GM19455 (cell line): Measurements from ENCODE around the gene TBC1D1.

Experiments used
- ATAC-seq: cut with Tn5 transposase; IDR thresholded peaks from one replicate; pipeline ENCODE4 v1.9.1; 2021; ENCODE audit not compliant: unreplicated experiment

TBC1D1 gene

DNA sequence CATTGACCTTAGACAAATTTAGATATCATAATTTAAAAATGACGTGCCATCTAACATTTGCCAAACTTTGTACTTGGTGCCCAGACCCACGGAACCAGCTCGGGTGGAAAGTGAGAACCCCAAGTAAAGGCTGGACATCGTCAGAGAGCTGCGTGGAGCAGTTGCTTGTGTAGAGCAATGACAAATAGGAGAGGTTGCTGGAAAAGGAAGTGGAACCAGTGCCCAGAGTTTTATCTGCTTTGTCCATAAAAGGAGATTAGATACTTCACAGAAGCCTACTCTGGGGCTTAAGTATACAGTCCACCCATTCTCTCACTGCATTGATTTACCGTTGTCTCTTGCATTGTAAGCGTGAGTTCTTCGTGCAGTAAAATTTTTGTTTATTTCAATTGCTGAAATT, 5.4 kb upstream of the TBC1D1 start:
- ATAC-seq, result no peak

DNA sequence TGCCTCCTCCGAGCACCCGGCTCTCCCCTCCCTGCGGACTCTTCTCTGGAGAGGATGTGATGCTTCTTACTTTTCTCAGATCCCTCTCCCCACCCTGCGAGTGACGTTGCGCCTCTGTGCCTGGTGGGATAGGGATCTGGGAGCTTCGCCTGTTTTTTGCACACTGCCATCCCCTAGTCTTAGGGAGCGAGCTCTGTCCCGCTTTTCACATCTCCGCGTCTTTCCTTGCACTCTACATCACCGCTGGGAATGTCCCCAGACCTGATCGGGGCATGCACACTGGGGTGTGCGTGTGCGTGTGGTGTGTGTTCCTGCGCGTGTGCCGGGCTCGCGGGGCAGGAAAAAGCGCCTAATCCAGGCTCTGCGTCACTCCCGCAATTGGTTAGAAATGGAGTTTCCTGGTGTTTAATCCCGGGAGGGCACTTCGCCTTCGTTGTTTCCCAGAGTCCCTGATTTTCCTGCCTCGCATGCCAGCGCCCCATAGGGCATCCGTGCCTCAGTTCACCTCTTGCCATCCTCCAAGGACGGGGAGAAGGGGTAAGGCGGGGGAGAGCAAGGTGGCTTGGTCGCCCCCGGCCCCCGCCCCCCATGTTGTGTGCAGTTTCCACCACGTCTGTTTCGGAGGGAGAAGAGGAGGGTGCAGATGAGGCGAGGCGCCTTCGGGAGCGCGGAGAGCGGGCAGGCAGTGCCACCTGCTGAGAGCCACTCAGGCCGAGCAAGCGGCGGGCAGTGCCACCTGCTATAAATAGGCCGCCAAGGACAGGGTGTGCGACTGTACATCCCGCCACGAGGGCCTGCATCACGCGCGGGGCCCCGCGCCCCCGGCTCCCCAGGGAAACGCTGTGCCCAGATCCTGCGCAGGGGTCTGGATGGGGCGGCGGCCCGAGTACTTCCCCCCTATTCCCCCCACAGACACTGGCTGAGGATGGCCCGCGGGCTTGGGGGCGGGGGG, 759 bp upstream of the TBC1D1 start:
- peak; percentile 1 for ATAC-seq

DNA sequence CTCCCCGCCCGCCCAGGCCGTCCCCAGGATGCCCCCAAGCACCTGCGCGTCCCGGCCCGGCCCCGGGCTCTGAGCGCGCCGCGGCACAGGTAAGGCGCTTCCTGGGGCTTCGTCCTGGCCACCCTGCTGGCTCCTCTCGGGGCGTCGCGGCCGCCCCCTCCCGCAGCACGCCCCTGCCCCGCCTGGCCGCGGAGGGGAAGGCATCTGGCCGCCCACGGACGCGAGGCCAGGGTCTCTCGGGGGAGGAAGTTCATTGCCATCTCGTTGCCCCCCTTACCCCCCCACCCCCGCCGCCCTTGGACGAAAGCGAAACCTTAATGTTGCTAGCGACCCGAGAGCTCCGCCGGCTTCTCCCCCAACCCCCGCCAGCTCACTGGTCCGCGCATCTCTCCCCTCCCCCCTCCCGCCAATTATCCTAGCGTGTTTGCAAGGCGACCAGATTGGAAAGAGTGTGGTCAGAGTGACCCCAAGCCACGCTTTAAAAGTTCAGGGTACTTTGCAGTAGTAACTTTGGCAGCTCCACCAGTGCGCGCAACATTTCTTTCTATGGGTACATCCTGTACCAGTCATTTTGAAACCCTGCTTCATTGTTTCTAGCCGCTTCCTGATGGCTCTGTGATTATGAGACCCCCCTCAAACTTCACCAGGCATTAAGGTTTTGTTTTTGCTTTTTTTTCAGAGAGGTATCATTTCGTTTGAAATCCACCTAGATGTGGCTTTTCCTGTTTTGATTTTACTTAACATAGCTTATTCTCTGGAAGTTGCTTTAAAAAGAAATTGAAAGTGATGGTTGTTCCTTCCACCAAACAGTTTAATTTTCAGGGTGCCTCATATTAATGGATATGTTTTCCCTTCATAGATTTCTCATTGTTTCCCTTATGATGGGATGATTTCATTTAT, 626 bp downstream of the TBC1D1 start:
- peak; percentile 52 for ATAC-seq

DNA sequence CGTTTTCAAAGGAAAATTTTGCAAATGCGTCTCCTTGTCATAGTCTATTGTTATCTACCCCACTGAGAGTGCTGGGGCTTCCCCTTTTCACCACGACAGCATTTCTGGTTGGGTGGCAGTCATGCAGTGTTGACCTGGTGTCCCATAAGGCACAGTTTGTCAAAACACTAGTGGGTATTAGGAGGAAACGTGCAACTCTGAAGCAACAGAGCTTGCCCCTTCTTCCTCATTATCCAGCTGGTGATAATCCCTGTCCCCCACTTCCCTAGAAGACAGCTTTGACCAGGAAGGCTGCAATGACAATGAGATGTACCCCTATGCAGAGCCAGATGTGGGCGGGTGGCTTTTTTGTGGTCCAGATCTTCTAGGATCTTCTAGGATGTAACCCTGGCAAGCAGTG, 1.8 kb downstream of the TBC1D1 start:
- peak; percentile 49 for ATAC-seq

DNA sequence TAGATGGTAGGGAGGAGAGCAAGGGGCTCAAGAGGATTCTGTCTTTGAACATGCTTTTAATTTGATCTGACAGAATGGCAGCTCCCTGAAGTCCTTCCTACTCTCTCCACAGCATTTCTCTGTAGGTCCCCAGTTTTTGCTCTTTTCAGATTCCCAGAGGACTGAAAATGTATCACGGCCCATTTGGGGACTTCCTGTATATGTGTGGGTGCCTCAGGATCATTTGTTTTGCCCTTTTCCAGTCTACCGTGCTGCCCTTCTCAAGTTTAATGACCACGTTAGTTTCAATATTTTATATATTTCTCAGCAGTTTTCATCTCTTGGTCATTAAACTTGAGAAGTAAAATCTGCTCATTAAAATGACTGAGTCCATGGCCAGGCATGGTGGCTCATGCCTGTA, 2.3 kb downstream of the TBC1D1 start:
- ATAC-seq, result no peak

DNA sequence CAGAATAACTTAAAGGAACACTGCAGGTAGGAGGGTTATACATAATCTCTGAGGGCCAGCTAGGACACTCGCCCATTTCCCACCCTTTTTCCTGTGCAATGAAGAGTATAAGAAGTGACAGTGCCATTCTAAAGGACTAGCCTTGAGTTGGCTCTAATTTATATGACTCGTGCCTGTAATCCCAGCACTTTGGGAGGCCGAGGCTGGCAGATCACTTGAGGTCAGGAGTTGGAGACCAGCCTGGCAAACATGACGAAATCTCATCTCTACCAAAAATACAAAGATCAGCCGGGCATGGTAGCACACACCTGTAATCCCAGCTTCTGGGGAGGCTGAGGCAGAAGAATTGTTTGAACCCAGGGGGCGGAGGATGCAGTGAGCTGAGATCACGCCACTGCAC, 4.4 kb downstream of the TBC1D1 start:
- no peak for ATAC-seq

DNA sequence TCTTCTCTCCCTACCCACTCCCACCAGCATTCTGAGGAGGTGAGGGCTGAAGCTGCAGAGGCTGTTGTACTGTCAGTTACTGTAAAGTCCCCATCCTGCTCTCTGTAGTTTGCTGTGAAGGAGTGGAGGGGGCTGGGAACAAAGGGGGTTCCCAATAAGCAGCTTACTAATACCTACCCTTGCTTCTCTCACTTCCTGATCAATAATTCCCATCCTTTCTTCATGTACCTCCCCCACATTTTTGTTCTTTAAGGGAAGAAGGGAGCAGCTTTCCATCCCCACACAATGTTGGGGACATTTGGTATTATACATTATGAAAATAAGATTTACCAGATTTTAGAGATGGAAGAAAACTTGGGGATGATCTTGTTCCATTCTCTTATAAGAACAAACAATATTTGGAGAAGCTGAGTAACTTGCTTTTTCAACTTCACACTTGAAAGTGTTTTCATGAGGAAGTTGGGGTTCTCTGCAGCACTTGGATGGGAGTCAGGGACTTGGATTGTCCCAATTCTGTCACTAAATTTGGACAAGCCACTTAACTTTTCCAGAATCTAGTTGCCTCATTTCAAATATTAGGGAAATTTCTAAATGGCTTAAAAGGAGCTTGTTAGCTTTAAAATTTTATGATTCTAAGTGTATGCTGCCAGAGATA, 5.4 kb downstream of the TBC1D1 start:
- ATAC-seq, result no peak

DNA sequence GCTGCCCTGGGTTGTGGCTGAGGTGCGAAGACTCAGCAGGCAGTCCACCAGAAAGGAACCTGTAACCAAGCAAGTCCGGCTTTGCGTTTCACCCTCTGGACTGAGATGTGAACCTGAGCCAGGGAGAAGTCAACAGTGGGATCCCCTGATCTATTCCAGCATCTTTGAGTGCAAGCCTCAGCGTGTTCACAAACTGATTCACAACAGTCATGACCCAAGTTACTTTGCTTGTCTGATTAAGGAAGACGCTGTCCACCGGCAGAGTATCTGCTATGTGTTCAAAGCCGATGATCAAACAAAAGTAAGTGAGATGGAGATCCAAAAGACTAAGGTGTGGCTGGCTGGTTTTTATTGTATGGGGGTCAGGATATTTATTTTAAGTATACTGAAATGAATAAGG, 11.3 kb downstream of the TBC1D1 start:
- no peak for ATAC-seq

DNA sequence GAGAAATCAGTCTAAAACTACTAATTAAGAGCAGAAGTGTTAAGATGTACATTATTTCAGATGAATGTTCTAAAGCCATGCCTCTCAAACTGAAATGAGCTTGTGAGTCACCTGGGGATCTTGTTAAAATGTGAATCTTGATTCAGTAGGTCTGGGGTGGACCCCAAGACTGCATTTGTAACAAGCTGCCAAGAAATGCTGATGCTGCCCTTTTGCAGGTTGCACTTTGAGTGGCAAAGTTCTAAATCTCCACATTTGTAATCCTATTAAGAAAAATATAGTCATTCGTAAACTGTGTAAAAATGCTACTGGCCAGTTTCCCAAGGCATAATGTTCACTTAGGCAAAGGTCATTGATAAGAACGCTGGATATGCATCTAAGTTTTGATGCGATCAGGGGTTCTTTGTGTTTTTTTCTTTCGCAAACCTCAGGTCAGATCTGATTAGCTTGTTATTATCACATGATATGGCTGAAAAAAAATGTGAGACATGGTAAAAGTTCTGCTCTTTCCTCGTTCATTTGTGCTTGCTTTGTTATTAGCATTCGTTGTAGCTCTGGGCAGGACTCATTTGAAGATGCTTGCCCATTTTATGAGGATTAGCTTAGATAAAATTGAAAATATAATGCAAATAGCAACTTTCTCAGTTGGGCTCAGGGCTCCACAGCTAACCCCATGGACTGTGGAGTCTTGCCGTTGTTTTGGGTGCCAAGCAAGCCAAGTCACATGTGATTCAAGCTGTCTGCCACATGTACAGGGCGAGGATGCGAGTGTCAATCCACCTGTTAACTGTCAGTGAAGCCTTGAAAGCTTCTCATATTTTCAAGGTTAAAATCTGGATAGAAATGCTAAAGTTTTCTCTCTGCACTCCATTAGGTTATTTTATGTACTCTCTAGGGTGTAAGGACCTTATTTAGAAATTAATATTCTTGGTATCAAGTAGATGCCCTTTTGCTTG, 12.1 kb downstream of the TBC1D1 start:
- no peak for ATAC-seq

DNA sequence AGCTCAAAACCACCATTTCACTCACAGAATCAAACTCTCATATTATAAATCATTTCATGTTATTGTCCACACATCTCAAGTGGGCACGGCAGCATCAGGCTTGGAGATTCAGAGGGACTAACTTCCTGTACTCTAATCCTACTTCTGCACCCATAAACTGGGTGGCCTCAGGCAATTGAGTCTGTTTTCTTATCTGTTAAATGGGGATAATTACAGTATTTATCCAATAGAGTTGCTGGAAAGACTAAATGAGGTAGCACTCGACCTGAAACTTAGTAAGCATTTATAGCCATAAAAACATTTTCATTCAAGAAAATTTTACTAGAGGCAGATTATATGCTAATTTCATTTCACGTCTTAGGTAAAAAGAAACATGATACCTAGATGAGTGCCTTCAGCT, 13.0 kb downstream of the TBC1D1 start:
- no peak for ATAC-seq

DNA sequence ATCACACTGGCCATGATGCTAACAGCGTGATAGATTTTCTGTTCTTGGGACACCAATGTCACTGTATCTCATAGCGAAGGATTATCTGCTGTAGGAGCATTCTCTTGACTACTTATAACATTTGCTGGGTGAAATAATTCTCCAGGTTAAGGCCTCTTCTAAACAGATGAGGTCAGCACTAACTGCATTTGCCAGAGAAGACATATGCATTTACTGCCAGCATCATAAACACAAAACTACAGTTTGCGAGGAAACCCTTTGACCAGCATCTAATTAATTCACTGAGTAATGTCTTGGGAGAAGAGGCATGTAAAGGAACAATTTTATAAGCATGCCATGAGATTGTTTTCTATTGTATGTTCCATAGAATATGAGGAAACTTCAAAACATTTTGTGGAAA, 13.9 kb downstream of the TBC1D1 start:
- no peak for ATAC-seq

DNA sequence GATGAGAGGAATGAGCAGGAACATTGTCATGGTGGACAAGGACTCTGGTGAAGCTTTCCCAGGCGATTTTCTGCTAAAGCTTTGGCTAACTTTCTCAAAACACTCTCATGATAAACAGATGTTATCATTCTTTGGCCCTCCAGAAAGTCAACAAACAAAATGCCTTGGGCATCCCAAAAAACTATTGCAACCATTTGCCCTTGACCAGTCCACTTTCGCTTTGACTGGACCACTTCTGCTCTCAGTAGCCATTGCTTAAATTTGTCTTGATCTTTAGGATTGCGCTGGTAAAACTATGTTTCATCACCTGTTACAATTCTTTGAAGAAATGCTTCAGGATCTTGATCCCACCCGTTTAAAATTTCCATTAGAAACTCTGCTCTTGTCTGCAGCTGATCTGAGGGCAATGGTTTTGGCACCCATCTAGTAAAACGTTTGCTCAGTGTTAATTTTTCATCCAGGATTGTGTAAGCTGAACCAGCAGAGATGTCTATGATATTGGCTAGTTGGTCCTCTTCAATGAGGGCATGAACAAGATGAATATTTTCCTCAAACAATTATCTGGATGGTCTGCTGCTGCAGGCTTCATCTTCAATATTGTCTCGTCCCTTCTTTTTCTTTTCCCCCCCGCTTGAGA, 14.8 kb downstream of the TBC1D1 start:
- no peak for ATAC-seq

DNA sequence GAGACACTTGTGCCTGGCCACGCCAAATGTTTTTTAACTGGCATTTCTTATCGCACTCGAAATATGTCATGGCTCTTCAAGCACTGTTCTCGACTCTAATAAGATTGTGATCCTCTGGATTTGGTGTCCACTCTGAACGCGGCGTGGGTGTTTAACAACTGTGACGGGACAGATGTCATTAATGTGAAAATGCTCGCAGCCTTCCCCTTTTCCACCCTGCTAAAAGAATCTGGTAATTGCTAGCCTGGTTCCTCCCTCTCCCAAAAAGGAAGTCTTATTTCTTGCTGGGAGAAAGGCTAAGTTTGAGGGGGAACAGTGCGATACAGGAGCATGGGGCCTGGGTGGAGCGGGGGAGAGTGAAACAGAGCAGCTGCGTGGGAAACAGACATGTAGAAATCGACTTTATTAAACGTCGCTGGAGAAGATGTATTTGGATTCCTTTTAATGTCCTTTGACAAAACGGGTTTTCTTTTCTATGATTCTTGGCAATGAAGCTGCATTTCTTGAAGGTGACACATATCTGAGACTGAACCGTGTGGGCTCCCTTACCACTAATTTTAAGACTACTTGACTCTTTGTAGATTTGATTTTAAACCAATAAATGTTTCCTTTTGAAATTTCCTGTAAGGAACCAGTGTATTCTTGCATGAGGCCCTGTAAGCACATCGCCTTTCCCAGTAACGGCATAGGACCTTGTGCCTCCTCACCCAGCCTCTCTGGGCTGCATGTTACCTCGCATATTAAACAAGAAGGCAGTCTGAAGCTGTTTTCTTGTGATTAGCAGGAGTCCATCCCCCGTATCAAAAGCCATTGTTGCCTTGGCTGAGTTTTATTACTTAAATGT, 17.8 kb downstream of the TBC1D1 start:
- no peak for ATAC-seq

DNA sequence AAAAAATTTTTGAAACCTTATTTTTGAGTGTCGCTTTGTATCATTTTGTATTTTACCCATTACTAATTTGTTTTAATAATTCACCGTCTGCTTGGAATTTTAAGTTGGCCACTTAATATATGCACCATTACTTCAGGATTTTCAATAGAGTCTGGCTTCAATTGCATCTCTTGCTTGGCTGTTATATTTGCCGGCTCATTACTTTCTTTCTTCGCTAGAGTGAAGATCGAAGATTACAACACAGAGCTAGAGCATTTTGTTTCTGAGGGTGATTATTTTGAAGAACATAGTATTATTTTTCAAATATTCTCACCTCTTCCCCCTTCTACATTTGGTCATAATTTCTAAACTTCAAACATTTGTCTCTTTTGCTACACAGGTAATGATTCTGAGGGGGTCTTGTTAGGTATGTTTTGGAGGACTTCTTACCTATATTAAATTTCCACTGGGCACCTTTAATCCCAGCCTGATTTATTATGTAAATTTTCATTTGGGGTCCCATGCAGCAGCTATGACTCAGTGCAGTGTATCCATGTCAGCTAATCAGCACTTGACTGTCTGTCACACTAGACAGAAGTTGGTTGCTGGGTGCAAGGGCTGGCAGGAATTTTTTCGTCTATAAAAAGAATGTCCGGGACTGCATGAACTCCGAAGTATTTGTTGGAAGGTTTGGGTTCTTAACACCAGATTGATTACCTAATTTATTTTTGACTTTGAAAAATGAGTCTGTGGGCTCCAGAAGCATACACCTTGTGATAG, 18.6 kb downstream of the TBC1D1 start:
- no peak for ATAC-seq

DNA sequence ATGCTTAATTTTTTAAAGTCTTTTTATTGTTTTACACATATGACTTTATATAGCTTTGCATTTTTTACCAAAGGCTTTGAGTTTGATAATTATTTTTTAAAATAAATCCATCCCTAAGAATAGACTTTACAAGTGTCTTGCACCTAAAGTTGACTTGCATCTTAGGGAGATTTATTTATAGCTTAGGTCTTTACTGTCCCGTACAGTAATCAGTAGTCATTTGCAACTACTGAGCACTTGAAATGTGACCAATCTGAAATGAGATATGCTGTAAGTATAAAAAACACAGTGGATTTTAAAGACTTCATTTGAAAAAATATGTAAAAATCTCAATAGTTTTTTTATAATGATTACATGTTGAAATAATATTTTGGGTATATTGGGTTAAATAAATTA, 19.2 kb downstream of the TBC1D1 start:
- ATAC-seq, result no peak

DNA sequence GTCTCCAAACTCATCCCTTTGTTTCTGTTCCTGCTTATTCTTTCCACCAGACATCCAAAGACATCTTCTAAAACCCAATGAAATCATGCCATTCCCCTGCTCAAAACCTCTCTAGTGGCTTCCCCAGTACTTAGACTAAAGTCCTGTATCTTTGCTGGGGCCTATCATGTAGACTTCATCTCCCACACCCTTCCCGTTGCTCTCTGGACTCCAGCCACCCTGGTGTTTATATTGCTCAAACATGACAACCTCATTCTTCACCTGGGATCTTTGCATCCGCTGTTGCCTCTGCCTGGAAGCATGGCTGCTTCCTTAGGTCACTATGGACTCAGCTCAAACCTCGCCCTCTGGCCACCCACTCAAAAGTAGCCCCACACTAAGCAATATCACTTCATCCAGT, 23.7 kb downstream of the TBC1D1 start:
- no peak for ATAC-seq

DNA sequence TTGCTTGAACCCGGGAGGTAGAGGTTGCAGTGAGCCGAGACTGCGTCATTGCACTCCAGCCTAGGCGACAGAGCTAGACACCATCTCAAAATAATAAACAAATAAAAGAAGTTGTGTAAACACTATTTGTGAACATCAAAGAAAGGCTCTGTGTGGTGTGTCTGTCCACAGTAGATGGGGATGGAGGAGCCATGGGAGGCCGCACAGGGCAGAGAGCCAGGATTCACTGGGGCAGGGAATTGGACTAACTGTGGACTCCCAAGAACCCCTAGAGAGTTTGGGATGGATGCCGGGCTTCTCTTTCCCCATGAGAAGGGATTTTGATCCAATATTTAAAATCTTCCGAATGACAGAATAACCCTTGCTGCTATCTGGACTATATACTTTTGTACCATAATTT, 26.5 kb downstream of the TBC1D1 start:
- no peak for ATAC-seq

DNA sequence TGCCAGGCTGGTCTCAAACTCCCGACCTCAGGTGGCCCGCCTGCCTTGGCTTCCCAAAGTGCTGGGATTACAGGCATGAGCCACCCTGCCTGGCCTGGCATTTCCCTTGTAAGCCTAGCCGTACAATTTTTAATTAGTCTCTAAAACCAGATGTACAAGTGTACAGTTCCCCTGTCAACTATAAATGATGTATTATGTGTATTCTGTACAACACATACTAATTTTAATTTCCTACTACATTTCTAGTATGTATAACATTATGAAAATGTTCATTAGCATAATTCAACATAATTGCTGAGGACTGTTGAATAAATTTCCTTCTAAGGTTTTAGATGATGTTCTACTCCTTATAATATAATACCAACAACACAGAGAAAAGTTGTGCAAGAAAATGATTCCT, 27.8 kb downstream of the TBC1D1 start:
- no peak for ATAC-seq
